ENCODE data around the gene XRN1.
"Not testable (repeated sequence)": the region's sequence is repeated elsewhere in the genome, so short reads cannot be mapped to it uniquely, and the experiment has no call there.

The XRN1 gene

GRCh38 chr3:142319094-142319493 is 128.7 kb downstream of the XRN1 start:
- no peak for ATAC-seq
- no peak overlapping the region for H3K4me3 Mint-ChIP-seq
- no peaks in the 10 kb centered on the region for H3K27me3 Mint-ChIP-seq
- H3K27ac Mint-ChIP-seq, result no peak overlapping the region
- no peaks in the 10 kb centered on the region for H3K9me3 Mint-ChIP-seq
- H3K4me1 Mint-ChIP-seq, result no peaks in the 10 kb centered on the region
- peaks cover 31% of the 10 kb centered on the region for H3K36me3 Mint-ChIP-seq

- H3K27me3 Mint-ChIP-seq, result no peaks in the 10 kb centered on the region
- H3K4me3 Mint-ChIP-seq, result no peak overlapping the region
- peaks cover 36% of the 10 kb centered on the region for H3K36me3 Mint-ChIP-seq
- ATAC-seq, result no peak
- H3K9me3 Mint-ChIP-seq, result no peaks in the 10 kb centered on the region
- H3K27ac Mint-ChIP-seq, result no peak overlapping the region
- H3K4me1 Mint-ChIP-seq, result no peaks in the 10 kb centered on the region
These were observed 129.5 kb downstream of the XRN1 start for GRCh38 chr3:142318331-142318730.

- ATAC-seq, H3K4me3 Mint-ChIP-seq, H3K27ac Mint-ChIP-seq, H3K27me3 Mint-ChIP-seq, H3K4me1 Mint-ChIP-seq, H3K9me3 Mint-ChIP-seq: not testable (repeated sequence)
- peaks cover 54% of the 10 kb centered on the region for H3K36me3 Mint-ChIP-seq
These were observed 131.9 kb downstream of the XRN1 start for GRCh38 chr3:142315978-142316388.

- no peak for ATAC-seq
- no peaks in the 10 kb centered on the region for H3K27me3 Mint-ChIP-seq
- peaks cover 47% of the 10 kb centered on the region for H3K36me3 Mint-ChIP-seq
- no peak overlapping the region for H3K4me3 Mint-ChIP-seq
- no peaks in the 10 kb centered on the region for H3K4me1 Mint-ChIP-seq
- H3K27ac Mint-ChIP-seq, result no peak overlapping the region
- H3K9me3 Mint-ChIP-seq, result no peaks in the 10 kb centered on the region
These were observed 132.8 kb downstream of the XRN1 start for GRCh38 chr3:142315083-142315482.

DNA sequence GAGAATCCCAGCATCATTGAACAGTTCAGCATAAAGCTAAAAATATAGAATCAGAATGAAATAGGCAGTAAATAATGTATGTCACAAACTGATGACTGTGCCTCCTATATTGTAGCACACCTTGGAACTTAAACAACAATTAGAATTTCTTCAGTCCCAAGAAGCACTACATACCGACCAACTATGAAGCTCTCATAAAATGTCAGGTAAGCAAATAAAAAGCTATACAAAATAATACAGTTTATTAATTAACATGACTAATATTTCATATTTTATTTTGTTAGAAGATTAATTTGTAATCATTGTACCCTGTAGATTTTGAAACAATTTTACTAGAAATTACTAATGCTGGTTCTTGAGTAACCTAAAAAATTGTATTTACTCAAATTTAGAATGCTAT is 137.4 kb downstream of the XRN1 start:
- Mint-ChIP-seq H3K36me3 (peaks cover 57% of the 10 kb centered on the region), H3K4me1 (no peaks in the 10 kb centered on the region), H3K27me3 (no peaks in the 10 kb centered on the region), H3K27ac (no peak overlapping the region), H3K4me3 (no peak overlapping the region), H3K9me3 (peaks cover 4% of the 10 kb centered on the region)
- no peak for ATAC-seq

GRCh38 chr3:142302847-142303246 is 145.0 kb downstream of the XRN1 start:
- H3K27ac Mint-ChIP-seq, H3K4me3 Mint-ChIP-seq, H3K27me3 Mint-ChIP-seq, ATAC-seq, H3K4me1 Mint-ChIP-seq: not testable (repeated sequence)
- H3K36me3 Mint-ChIP-seq, result peaks cover 73% of the 10 kb centered on the region
- H3K9me3 Mint-ChIP-seq, result peaks cover 28% of the 10 kb centered on the region

DNA sequence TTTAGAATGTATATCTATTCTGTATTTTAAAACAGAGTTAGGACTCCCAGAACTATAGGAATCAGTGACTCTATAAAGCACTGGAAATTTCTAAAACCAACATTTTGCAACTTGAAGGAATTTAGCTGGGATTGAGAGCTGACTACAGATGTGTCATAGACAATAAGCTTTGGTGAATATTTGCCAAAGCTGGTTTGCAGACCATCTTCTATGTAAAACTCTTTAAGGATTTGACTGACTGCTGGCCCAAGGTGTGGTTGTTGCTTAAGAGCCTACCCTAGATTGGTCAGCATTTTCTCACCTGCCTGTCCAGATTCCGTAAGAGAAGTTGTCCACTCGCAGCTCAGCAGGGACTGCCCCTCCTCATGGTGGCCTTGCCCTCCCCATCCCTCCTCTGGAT is 149.2 kb downstream of the XRN1 start:
- Mint-ChIP-seq H3K27me3 (no peaks in the 10 kb centered on the region), H3K4me3 (no peak overlapping the region), H3K36me3 (peaks cover 40% of the 10 kb centered on the region), H3K4me1 (no peaks in the 10 kb centered on the region), H3K27ac (no peak overlapping the region), H3K9me3 (peaks cover 12% of the 10 kb centered on the region)
- no peak for ATAC-seq

- H3K27me3 Mint-ChIP-seq, result no peaks in the 10 kb centered on the region
- peaks cover 19% of the 10 kb centered on the region for H3K36me3 Mint-ChIP-seq
- no peak overlapping the region for H3K4me3 Mint-ChIP-seq
- no peak overlapping the region for H3K27ac Mint-ChIP-seq
- peaks cover 1% of the 10 kb centered on the region for H3K9me3 Mint-ChIP-seq
- H3K4me1 Mint-ChIP-seq, result no peaks in the 10 kb centered on the region
- no peak for ATAC-seq
These were observed 151.3 kb downstream of the XRN1 start for GRCh38 chr3:142296507-142296906.

- H3K9me3 Mint-ChIP-seq, result peaks cover 4% of the 10 kb centered on the region
- H3K27me3 Mint-ChIP-seq, result no peaks in the 10 kb centered on the region
These were observed 159.8 kb downstream of the XRN1 start for GRCh38 chr3:142287866-142288638.

DNA sequence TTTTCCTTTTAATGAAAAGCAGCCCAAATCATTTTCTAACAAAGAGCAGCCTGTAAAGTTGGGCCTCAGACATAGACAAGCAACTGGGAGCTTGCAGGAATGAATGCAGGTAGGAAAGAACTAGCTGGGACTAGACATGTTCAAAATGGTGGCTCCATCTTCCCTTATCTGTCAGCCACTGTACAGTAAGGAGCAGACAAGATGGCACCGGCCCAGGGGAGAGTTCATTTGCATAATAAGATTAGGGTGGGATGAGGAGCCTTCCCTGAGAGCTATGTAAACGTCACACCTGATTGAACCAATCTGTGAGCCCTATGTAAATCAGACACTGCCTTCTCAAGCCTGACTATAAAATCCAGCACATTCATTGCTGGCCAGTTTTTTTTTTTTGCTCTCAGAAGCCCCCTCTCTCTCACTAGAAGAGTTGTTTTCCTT is 162.7 kb downstream of the XRN1 start:
- Mint-ChIP-seq H3K9me3 (peaks cover 4% of the 10 kb centered on the region), H3K27ac (no peak overlapping the region), H3K27me3 (no peaks in the 10 kb centered on the region), H3K36me3 (peaks cover 17% of the 10 kb centered on the region), H3K4me3 (no peak overlapping the region), H3K4me1 (no peaks in the 10 kb centered on the region)
- ATAC-seq, result no peak

More at GRCh38 chr3:142287866-142288638, 159.8 kb downstream of the XRN1 start:
- Mint-ChIP-seq H3K4me1 (no peaks in the 10 kb centered on the region), H3K4me3 (no peak overlapping the region), H3K36me3 (peaks cover 26% of the 10 kb centered on the region), H3K27ac (no peak overlapping the region)
- ATAC-seq, result no peak

DNA sequence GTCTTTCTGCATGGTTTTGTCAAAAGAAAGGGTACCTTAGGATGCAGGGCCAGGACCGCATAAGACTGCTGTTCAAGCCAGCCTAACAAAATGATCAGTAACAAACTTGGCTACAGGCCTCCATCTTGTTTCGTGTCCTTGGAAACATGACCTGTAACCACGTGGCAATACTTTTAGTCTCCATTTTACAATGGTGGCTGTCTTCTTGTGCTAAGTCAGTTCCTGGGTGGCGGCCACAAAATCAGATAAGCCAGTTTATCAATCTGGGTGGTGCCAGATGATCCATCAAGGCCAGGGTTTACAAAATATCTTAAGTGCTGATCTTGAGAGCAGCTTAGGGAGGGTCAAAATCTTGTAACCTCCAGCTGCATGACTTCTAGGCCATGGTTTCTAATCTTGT is 165.3 kb downstream of the XRN1 start:
- Mint-ChIP-seq H3K9me3 (no peaks in the 10 kb centered on the region), H3K4me3 (no peak overlapping the region), H3K27ac (no peak overlapping the region)

DNA sequence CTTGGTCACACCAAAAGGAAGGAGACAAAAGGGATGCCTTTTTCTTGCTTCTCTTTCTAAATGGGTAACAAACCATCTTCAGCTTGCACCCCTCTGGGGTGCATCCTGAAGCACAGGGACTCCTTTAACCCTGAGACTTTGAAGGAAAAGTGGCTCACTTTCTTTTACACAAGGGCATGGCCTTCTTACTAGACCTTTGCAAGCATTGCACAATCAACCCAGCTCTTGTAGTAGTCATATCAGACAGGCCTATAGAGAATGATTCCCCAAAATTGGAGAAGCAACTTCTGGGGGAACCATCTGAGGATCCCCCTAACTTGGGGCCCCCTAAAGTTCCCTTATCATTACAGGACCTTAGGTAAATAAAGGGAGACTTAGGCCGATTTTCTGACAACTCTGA is 166.4 kb downstream of the XRN1 start:
- Mint-ChIP-seq H3K9me3 (no peaks in the 10 kb centered on the region), H3K27me3 (no peaks in the 10 kb centered on the region), H3K36me3 (no peaks in the 10 kb centered on the region), H3K4me3 (no peak overlapping the region), H3K4me1 (no peaks in the 10 kb centered on the region), H3K27ac (no peak overlapping the region)
- no peak for ATAC-seq

More for the DNA sequence above, 165.3 kb downstream of the XRN1 start:
- no peak for ATAC-seq
- Mint-ChIP-seq H3K36me3 (no peaks in the 10 kb centered on the region), H3K4me1 (no peaks in the 10 kb centered on the region), H3K27me3 (no peaks in the 10 kb centered on the region)

DNA sequence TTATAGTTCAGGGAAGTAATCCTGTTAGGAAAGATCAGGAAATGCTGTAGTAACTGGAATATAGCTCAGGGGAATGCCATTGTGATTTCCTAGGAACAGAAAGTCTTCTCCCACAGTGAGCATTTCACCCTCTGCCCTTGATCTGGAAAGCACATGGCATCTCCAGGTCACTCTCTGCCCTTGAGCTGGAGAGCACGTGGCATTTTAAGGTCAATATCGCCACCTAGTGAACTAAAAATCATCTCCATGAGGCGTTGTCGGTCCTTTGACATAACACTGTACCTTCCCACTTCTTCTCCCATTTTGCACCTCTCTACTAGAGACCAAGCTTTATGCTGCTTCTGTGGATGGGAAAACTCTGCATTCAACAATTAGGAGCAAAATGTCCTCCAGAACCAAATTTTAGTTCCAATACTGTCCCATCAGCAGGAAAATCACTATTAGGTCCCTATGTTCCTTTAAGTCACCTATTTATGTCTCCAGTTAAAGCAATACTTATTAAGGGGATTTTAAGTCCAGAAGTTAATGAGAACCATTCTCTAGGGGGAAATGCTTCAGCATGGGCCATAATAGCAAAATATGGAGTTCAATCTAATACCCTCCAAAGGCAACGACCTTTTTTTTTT is 167.8 kb downstream of the XRN1 start:
- H3K4me1 Mint-ChIP-seq, result no peaks in the 10 kb centered on the region
- no peak overlapping the region for H3K27ac Mint-ChIP-seq

DNA sequence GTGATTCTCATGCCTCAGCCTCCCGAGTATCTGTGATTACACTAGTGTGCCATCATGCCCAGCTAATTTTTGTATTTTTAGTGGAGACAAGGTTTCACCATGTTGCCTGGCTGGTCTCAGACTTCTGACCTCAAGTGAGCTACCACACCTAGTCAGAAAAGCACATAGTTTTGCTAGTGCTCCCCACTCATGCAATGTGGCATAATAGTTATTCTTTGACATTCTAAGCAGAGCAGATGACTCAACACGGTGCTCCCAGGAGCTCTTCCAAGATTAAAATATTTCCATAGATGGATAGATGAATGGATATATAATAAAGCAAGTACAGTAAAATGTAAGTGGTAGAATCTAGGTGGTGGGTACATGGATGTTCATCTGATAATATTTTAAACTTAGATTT is 169.4 kb downstream of the XRN1 start:
- Mint-ChIP-seq H3K9me3 (no peaks in the 10 kb centered on the region), H3K36me3 (no peaks in the 10 kb centered on the region), H3K4me1 (no peaks in the 10 kb centered on the region), H3K27me3 (no peaks in the 10 kb centered on the region), H3K27ac (no peak overlapping the region), H3K4me3 (no peak overlapping the region)
- no peak for ATAC-seq

More for the DNA sequence above, 167.8 kb downstream of the XRN1 start:
- no peaks in the 10 kb centered on the region for H3K27me3 Mint-ChIP-seq
- H3K9me3 Mint-ChIP-seq, result no peaks in the 10 kb centered on the region
- no peaks in the 10 kb centered on the region for H3K36me3 Mint-ChIP-seq
- ATAC-seq, result peak; percentile 75
- H3K4me3 Mint-ChIP-seq, result no peak overlapping the region

GRCh38 chr3:142276781-142277180 is 171.1 kb downstream of the XRN1 start:
- no peak overlapping the region for H3K27ac Mint-ChIP-seq
- H3K9me3 Mint-ChIP-seq, result no peaks in the 10 kb centered on the region
- H3K27me3 Mint-ChIP-seq, result no peaks in the 10 kb centered on the region
- no peaks in the 10 kb centered on the region for H3K4me1 Mint-ChIP-seq
- H3K36me3 Mint-ChIP-seq, result no peaks in the 10 kb centered on the region
- ATAC-seq, result no peak
- H3K4me3 Mint-ChIP-seq, result no peak overlapping the region

- Mint-ChIP-seq H3K4me3 (no peak overlapping the region), H3K27ac (no peak overlapping the region), H3K9me3 (no peaks in the 10 kb centered on the region), H3K4me1 (no peaks in the 10 kb centered on the region), H3K36me3 (no peaks in the 10 kb centered on the region), H3K27me3 (no peaks in the 10 kb centered on the region)
- ATAC-seq, result no peak
These were observed 172.0 kb downstream of the XRN1 start for GRCh38 chr3:142275856-142276255.

All from stimulated activated memory B cell treated with anti-CD40 and anti-IgM and Interleukin-4, amounts not matched to agents 10 μg/mL and 1 μg/mL and 100 μg/mL, for 72 hours (primary cell).